HCT116 (cell line): ENCODE results near the gene SRGN. TPM values are rescaled to one million over a fixed set of nuclear protein-coding genes. Genes with fewer than 3 reads are reported as not detected.

Experiments used
- ATAC-seq: fragments of 200-7000 bp; cut with Tn5 transposase; 2 replicates; pipeline ENCODE4 v1.9.1; 2020; ENCODE audit warnings: mild to moderate bottlenecking, moderate library complexity
- BruUV-seq: library from RNA; stranded (reverse); fragments of 400-500 nt; replicated peaks from 2 replicates; lab custom pipeline; 2021; lab: Mats Ljungman, UMichigan
- CTCF ChIA-PET: fragments of 300-600 bp; sonication (Branson Sonifier 250); formaldehyde crosslinking; loops from one replicate; lab custom pipeline; 2021; ENCODE audit warnings: antibody characterized with exemption; lab: Charles Lee
- POLR2A ChIA-PET: fragments of 300-600, 350-600 bp; sonication (Branson Sonifier 250); formaldehyde crosslinking; loops from one replicate; lab custom pipeline; 2021; ENCODE audit warnings: antibody characterized with exemption; lab: Charles Lee
- RAD21 ChIA-PET, 2 experiments: fragments of 300-600 bp; sonication (Branson Sonifier 250); formaldehyde crosslinking; loops; one replicate each; lab custom pipeline; 2023; ENCODE audit warnings: low total read pairs in 2 of 2; ENCODE audit not compliant: uncharacterized antibody in 2 of 2, unreplicated experiment in 2 of 2, low non-redundant PET in 1 of 2; lab: Charles Lee
- DNase-seq: peaks from one replicate; pipeline ENCODE4 v3.0.0-alpha.2; 2010; ENCODE audit warnings: low read depth, low spot score
- H2AFZ ChIP-seq: fragments of 200-600 bp; shearing (Covaris generic), sonication (generic); 2 replicates; pipeline ENCODE4 v1.6.1; 2017; ENCODE audit warnings: low read depth, mixed run types, mixed read lengths, antibody characterized with exemption, low read length; ENCODE audit not compliant: poor library complexity, severe bottlenecking
- H3K27ac ChIP-seq: 2 replicates; pipeline ENCODE4 v1.5.1; 2012; ENCODE audit warnings: low read depth, low read length
- H3K27me3 ChIP-seq: fragments of 200-600 bp; sonication (generic); 2 replicates; pipeline ENCODE4 v1.6.1; 2016; ENCODE audit warnings: mixed run types, low read length, mixed read lengths; ENCODE audit not compliant: insufficient read depth
- H3K36me3 ChIP-seq, 2 experiments: fragments of 200-500 bp in 1 of 2; fragments of 200-600 bp in 1 of 2; sonication (Bioruptor generic) in 1 of 2; sonication (generic) in 1 of 2; 2 replicates each; pipeline versions ENCODE4 v1.5.1 to v1.6.1; 2014 to 2016; ENCODE audit warnings: low read length in 2 of 2, inconsistent platforms in 1 of 2, mixed read lengths in 1 of 2, mixed run types in 1 of 2; ENCODE audit not compliant: insufficient read depth in 2 of 2, control insufficient read depth in 1 of 2
- H3K4me1 ChIP-seq, 2 experiments: fragments of 200-600 bp in 1 of 2; sonication (generic) in 1 of 2; 2 replicates each; pipeline versions ENCODE4 v1.5.1 to v1.6.1; 2012 to 2017; ENCODE audit warnings: low read length in 2 of 2, inconsistent platforms in 1 of 2, mild to moderate bottlenecking in 1 of 2, mixed read lengths in 1 of 2, mixed run types in 1 of 2, moderate library complexity in 1 of 2; ENCODE audit not compliant: insufficient read depth in 2 of 2, control insufficient read depth in 1 of 2
- H3K4me2 ChIP-seq: fragments of 200-600 bp; sonication (generic); 2 replicates; pipeline ENCODE4 v1.6.1; 2017; ENCODE audit warnings: mixed run types, low read length, mixed read lengths
- H3K4me3 ChIP-seq, 2 experiments: fragments of 200-600 bp in 1 of 2; sonication (generic) in 1 of 2; replicated peaks in 1 of 2; 2 replicates each; pipeline ENCODE4 v1.5.1; 2011 to 2016; ENCODE audit warnings: low read length in 2 of 2, control low read depth in 1 of 2, low read depth in 1 of 2, mild to moderate bottlenecking in 1 of 2, mixed read lengths in 1 of 2, mixed run types in 1 of 2
- H3K79me2 ChIP-seq: fragments of 200-600 bp; sonication (generic); 2 replicates; pipeline ENCODE4 v1.6.1; 2017; ENCODE audit warnings: mild to moderate bottlenecking, mixed run types, low read length, moderate library complexity, mixed read lengths; ENCODE audit not compliant: insufficient read depth
- H3K9ac ChIP-seq: fragments of 200-600 bp; sonication (generic); 2 replicates; pipeline ENCODE4 v1.6.1; 2016; ENCODE audit warnings: low read length, mixed read lengths
- H3K9me2 ChIP-seq: fragments of 200-600 bp; sonication (generic), shearing (Covaris generic); 2 replicates; pipeline ENCODE4 v1.6.1; 2017; ENCODE audit warnings: mixed run types, mild to moderate bottlenecking, moderate library complexity; ENCODE audit not compliant: insufficient read depth
- H3K9me3 ChIP-seq, 2 experiments: fragments of 200-500 bp in 1 of 2; fragments of 200-600 bp in 1 of 2; sonication (Bioruptor generic) in 1 of 2; sonication (generic) in 1 of 2; 2 replicates each; pipeline ENCODE4 v1.6.1; 2014 to 2017; ENCODE audit warnings: low read length in 2 of 2, mixed read lengths in 2 of 2, inconsistent platforms in 1 of 2, low read depth in 1 of 2, mild to moderate bottlenecking in 1 of 2, mixed run types in 1 of 2, moderate library complexity in 1 of 2; ENCODE audit not compliant: control insufficient read depth in 1 of 2, insufficient read depth in 1 of 2
- H4K20me1 ChIP-seq: fragments of 200-600 bp; sonication (generic), shearing (Covaris generic); 2 replicates; pipeline ENCODE4 v1.6.1; 2017; ENCODE audit warnings: mixed run types, mild to moderate bottlenecking, moderate library complexity; ENCODE audit not compliant: insufficient read depth
- CBX3 ChIP-seq: IDR thresholded peaks from 2 replicates; pipeline ENCODE4 v1.6.1; 2012; ENCODE audit warnings: low read depth
- JUND ChIP-seq: IDR thresholded peaks from 2 replicates; pipeline ENCODE4 v1.6.1; 2012
- POLR2AphosphoS5 ChIP-seq: IDR thresholded peaks from 2 replicates; pipeline ENCODE4 v1.6.1; 2011; ENCODE audit warnings: mild to moderate bottlenecking, low read depth, low read length, moderate library complexity
- SP1 ChIP-seq: IDR thresholded peaks from 2 replicates; pipeline ENCODE4 v1.6.1; 2012; ENCODE audit warnings: low read depth
- YY1 ChIP-seq: IDR thresholded peaks from 2 replicates; pipeline ENCODE4 v1.6.1; 2011; ENCODE audit warnings: low read length, low read depth, moderate library complexity, mild to moderate bottlenecking; ENCODE audit not compliant: insufficient replicate concordance; ENCODE audit errors: extremely low read depth
- intact Hi-C: fragments of 100-400 bp; cut with micrococcal nuclease; formaldehyde crosslinking; loops from 2 replicates; pipeline ENCODE4 v1.10.0; 2022
- total RNA-seq: library from RNA; stranded (reverse); gene quantifications from one replicate; pipeline ENCODE4 v1.2.1, GENCODE V29; 2021; ENCODE audit not compliant: unreplicated experiment

SRGN gene
- total RNA-seq, 1 experiment from 2014 or later: 1.8 TPM

GRCh38 chr10:69057951-69058297 is 30.0 kb upstream of the SRGN start:
- BruUV-seq: no TSS peak
- Histone ChIP-seq H4K20me1 (no peaks in the 10 kb centered on the region), H3K4me1 (peaks cover 0 to 9% of the 10 kb centered on the region in 2 experiments; a peak in 2 of 4 replicates), H3K4me2 (no peak overlapping the region), H3K9ac (no peak overlapping the region), H3K9me3 (no peaks in the 10 kb centered on the region), H3K79me2 (no peaks in the 10 kb centered on the region), H3K27ac (no peak overlapping the region), H3K4me3 (no peak overlapping the region), H2AFZ (no peak overlapping the region), H3K27me3 (no peaks in the 10 kb centered on the region), H3K9me2 (no peaks in the 10 kb centered on the region), H3K36me3 (no peaks in the 10 kb centered on the region)
- ChIA-PET POLR2A (no interaction called here), RAD21 (no interaction called here), CTCF (no interaction called here)
- intact Hi-C loops: no loop called here
- DNase-seq (no peak), ATAC-seq (no peak)
- TF ChIP-seq CBX3: no peak

DNA sequence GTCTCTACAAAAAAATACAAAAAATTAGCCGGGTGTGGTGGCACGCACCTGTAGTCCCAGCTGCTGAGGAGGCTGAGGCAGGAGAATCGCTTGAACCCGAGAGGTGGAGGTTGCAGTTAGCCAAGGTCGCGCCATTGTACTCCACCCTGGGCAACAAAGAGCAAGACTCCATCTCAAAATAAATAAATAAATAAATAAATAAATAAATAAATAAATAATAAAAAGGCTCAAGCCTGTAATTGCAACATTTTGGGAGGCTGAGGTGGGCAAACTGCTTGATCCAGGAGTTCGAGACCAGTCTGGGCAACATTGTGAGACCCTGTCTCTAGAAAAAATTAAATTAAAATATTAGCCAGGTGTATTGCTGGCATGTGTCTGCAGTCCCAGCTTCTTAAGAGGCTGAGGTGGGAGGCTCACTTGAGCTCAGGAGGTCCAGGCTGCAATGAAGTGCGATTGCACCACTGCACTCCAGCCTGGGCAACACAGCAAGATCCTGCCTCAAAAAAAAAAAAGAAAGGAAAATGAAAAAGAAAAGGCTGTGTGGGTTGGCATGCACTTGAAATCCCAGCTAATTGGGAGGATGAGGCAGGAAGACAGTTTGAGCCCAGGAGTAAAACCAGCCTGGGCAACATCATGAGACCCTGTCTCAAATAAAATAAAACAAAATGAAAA is 27.6 kb upstream of the SRGN start:
- ATAC-seq: no peak
- no peak overlapping the region for H3K4me2 ChIP-seq
- no peak overlapping the region for H3K9ac ChIP-seq
- H2AFZ ChIP-seq: no peak overlapping the region
- TF ChIP-seq JUND (no peak), SP1 (no peak), POLR2AphosphoS5 (no peak), YY1 (no peak)
- TF ChIP-seq, all 23 proteins: peak for 0
- H3K9me2 ChIP-seq: no peaks in the 10 kb centered on the region
- DNase-seq: no peak
- intact Hi-C loops: no loop called here
- BruUV-seq: no TSS peak
- no peak overlapping the region for H3K27ac ChIP-seq
- CTCF ChIA-PET: no interaction called here
- H4K20me1 ChIP-seq: no peaks in the 10 kb centered on the region
- no peaks in the 10 kb centered on the region for H3K79me2 ChIP-seq
- H3K4me3 ChIP-seq: no peak overlapping the region
- H3K4me1 ChIP-seq: peaks cover 0 to 9% of the 10 kb centered on the region in 2 experiments; a peak in 2 of 4 replicates
- H3K36me3 ChIP-seq: no peaks in the 10 kb centered on the region
- RAD21 ChIA-PET: no interaction called here
- H3K9me3 ChIP-seq: no peaks in the 10 kb centered on the region
- POLR2A ChIA-PET: no interaction called here
- no peaks in the 10 kb centered on the region for H3K27me3 ChIP-seq
